H1 (cell line): ENCODE results near the gene C13orf42. TPM values are rescaled to one million over a fixed set of nuclear protein-coding genes. Genes with fewer than 3 reads are reported as not detected.

Experiments
- CTCF ChIA-PET: fragments of 300-600 bp; sonication (Branson Sonifier 250); formaldehyde crosslinking; loops from one replicate; lab custom pipeline; 2021; ENCODE audit not compliant: partially characterized antibody; lab: Charles Lee
- POLR2A ChIA-PET: fragments of 300-600 bp; sonication (Branson Sonifier 250); formaldehyde crosslinking; loops from one replicate; lab custom pipeline; 2021; ENCODE audit warnings: inconsistent platforms; ENCODE audit not compliant: partially characterized antibody; lab: Charles Lee
- DNase-seq, 2 experiments: peaks; one replicate each; pipeline versions ENCODE4 v3.0.0 to v3.0.0-alpha.2; 2010 to 2022; ENCODE audit warnings: low spot score in 2 of 2, low read depth in 1 of 2, mixed read lengths in 1 of 2
- FAIRE-seq: peaks from 2 replicates; lab custom pipeline; 2011; peaks lifted over from hg19 to GRCh38; lab: Jason Lieb, UNC
- H2AFZ ChIP-seq: 2 replicates; pipeline ENCODE4 v1.8.1; 2012; ENCODE audit warnings: low read length, inconsistent platforms
- H2AK5ac ChIP-seq: 2 replicates; pipeline ENCODE4 v1.6.1; 2013; ENCODE audit warnings: low read depth, low read length
- H2BK120ac ChIP-seq: replicated peaks from 2 replicates; pipeline ENCODE3; 2013; ENCODE audit warnings: low read depth, low read length, inconsistent platforms
- H2BK12ac ChIP-seq: 2 replicates; pipeline ENCODE4 v1.6.1; 2013; ENCODE audit warnings: low read depth, low read length
- H2BK15ac ChIP-seq: 2 replicates; pipeline ENCODE4 v1.6.1; 2013; ENCODE audit warnings: low read length
- H2BK20ac ChIP-seq: 2 replicates; pipeline ENCODE4 v1.6.1; 2013; ENCODE audit warnings: low read length
- H2BK5ac ChIP-seq: 2 replicates; pipeline ENCODE4 v1.6.1; 2013; ENCODE audit warnings: low read depth, low read length
- H3K14ac ChIP-seq: 2 replicates; pipeline ENCODE4 v1.6.1; 2013; ENCODE audit warnings: inconsistent platforms; ENCODE audit not compliant: insufficient read length
- H3K18ac ChIP-seq: 2 replicates; pipeline ENCODE4 v1.6.1; 2013; ENCODE audit warnings: low read length; ENCODE audit errors: extremely low read depth
- H3K23ac ChIP-seq: 2 replicates; pipeline ENCODE4 v1.6.1; 2013; ENCODE audit warnings: inconsistent platforms; ENCODE audit not compliant: insufficient read length
- H3K23me2 ChIP-seq: 2 replicates; pipeline ENCODE4 v1.6.1; 2013; ENCODE audit warnings: low read depth, low read length
- H3K27ac ChIP-seq: 2 replicates; pipeline ENCODE4 v1.6.1; 2011; ENCODE audit warnings: low read depth, low read length, inconsistent platforms
- H3K27me3 ChIP-seq, 4 experiments: replicated peaks in 1 of 4; 1 replicate in 1 of 4; 2 replicates in 3 of 4; pipeline versions ENCODE4 v1.6.1 to v1.8.1; 2011 to 2013; ENCODE audit warnings: low read length in 3 of 4, mild to moderate bottlenecking in 3 of 4, inconsistent platforms in 2 of 4, mixed read lengths in 2 of 4, moderate library complexity in 1 of 4; ENCODE audit not compliant: control insufficient read depth in 3 of 4, insufficient read depth in 3 of 4; ENCODE audit errors: extremely low read depth in 1 of 4
- H3K36me3 ChIP-seq, 4 experiments: 2 replicates each; pipeline versions ENCODE4 v1.6.1 to v1.8.1; 2011 to 2013; ENCODE audit warnings: mild to moderate bottlenecking in 4 of 4, low read length in 3 of 4, moderate library complexity in 2 of 4, control low read depth in 1 of 4, inconsistent platforms in 1 of 4; ENCODE audit not compliant: insufficient read depth in 4 of 4, control insufficient read depth in 2 of 4
- H3K4ac ChIP-seq: replicated peaks from 2 replicates; pipeline ENCODE3; 2013; ENCODE audit warnings: low read length, low read depth, mixed read lengths, inconsistent platforms; ENCODE audit not compliant: insufficient read length
- H3K4me1 ChIP-seq, 4 experiments: replicated peaks in 1 of 4; 1 replicate in 1 of 4; 2 replicates in 3 of 4; pipeline versions ENCODE4 v1.6.1 to v1.8.1; 2011 to 2013; ENCODE audit warnings: low read length in 3 of 4, inconsistent platforms in 2 of 4, mixed read lengths in 1 of 4; ENCODE audit not compliant: insufficient read depth in 4 of 4, control insufficient read depth in 3 of 4
- H3K4me2 ChIP-seq, 2 experiments: 2 replicates each; pipeline versions ENCODE4 v1.6.1 to v1.8.1; 2011 to 2013; ENCODE audit warnings: low read depth in 2 of 2, low read length in 2 of 2, control low read depth in 1 of 2, inconsistent platforms in 1 of 2, mild to moderate bottlenecking in 1 of 2; ENCODE audit not compliant: insufficient read depth in 1 of 2
- H3K4me3 ChIP-seq, 4 experiments: fragments of 200-600, 300-600 bp in 1 of 4; sonication (generic), shearing (Covaris generic), sonication (Bioruptor Twin) in 1 of 4; 2 replicates each; pipeline versions ENCODE4 v1.5.1 to v1.8.1; 2011 to 2016; ENCODE audit warnings: low read length in 4 of 4, low read depth in 3 of 4, control low read depth in 2 of 4, inconsistent platforms in 2 of 4, mild to moderate bottlenecking in 2 of 4, mixed read lengths in 1 of 4, moderate library complexity in 1 of 4; ENCODE audit not compliant: insufficient read depth in 2 of 4; ENCODE audit errors: extremely low read depth in 1 of 4
- H3K56ac ChIP-seq: replicated peaks from 2 replicates; pipeline ENCODE3; 2013; ENCODE audit warnings: low read depth, mild to moderate bottlenecking, mixed read lengths, low read length, inconsistent platforms; ENCODE audit not compliant: insufficient read length
- H3K79me1 ChIP-seq: 2 replicates; pipeline ENCODE4 v1.6.1; 2013; ENCODE audit warnings: low read depth, low read length, control low read depth
- H3K79me2 ChIP-seq, 2 experiments: 2 replicates each; pipeline versions ENCODE4 v1.6.1 to v1.8.1; 2012 to 2013; ENCODE audit warnings: low read length in 2 of 2, mild to moderate bottlenecking in 2 of 2, inconsistent platforms in 1 of 2; ENCODE audit not compliant: insufficient read depth in 2 of 2, control insufficient read depth in 1 of 2
- H3K9ac ChIP-seq, 4 experiments: replicated peaks in 1 of 4; 1 replicate in 1 of 4; 2 replicates in 3 of 4; pipeline versions ENCODE4 v1.6.1 to v1.8.1; 2011 to 2013; ENCODE audit warnings: low read depth in 3 of 4, low read length in 3 of 4, control low read depth in 2 of 4, mild to moderate bottlenecking in 2 of 4, moderate library complexity in 2 of 4, inconsistent platforms in 1 of 4; ENCODE audit errors: extremely low read depth in 1 of 4
- H3K9me3 ChIP-seq, 2 experiments: 2 replicates each; pipeline versions ENCODE4 v1.6.1 to v1.8.1; 2012 to 2013; ENCODE audit warnings: mild to moderate bottlenecking in 2 of 2, moderate library complexity in 2 of 2, control low read depth in 1 of 2, inconsistent platforms in 1 of 2, low read depth in 1 of 2, low read length in 1 of 2, mixed read lengths in 1 of 2; ENCODE audit not compliant: insufficient read depth in 2 of 2
- H4K20me1 ChIP-seq, 2 experiments: replicated peaks in 1 of 2; 2 replicates each; pipeline versions ENCODE3 to v1.8.1; 2011 to 2013; ENCODE audit warnings: inconsistent platforms in 2 of 2, low read length in 2 of 2, mild to moderate bottlenecking in 1 of 2; ENCODE audit not compliant: insufficient read depth in 2 of 2, control insufficient read depth in 1 of 2
- H4K5ac ChIP-seq: 2 replicates; pipeline ENCODE4 v1.6.1; 2013; ENCODE audit warnings: low read length, low read depth, mixed read lengths, inconsistent platforms; ENCODE audit not compliant: insufficient read length
- H4K8ac ChIP-seq: 2 replicates; pipeline ENCODE4 v1.8.0; 2013; ENCODE audit warnings: mild to moderate bottlenecking, moderate library complexity, low read length, inconsistent platforms; ENCODE audit not compliant: insufficient read depth; ENCODE audit errors: extremely low read depth
- H4K91ac ChIP-seq: replicated peaks from 2 replicates; pipeline ENCODE3; 2013; ENCODE audit warnings: low read length, mixed read lengths, inconsistent platforms; ENCODE audit not compliant: insufficient read length
- CHD2 ChIP-seq: IDR thresholded peaks from 2 replicates; pipeline ENCODE4 v1.6.1; 2012; ENCODE audit warnings: low read length, improper control_type of control experiment
- CREB1 ChIP-seq: IDR thresholded peaks from 2 replicates; pipeline ENCODE4 v1.6.1; 2012; ENCODE audit warnings: inconsistent platforms
- EGR1 ChIP-seq: IDR thresholded peaks from 2 replicates; pipeline ENCODE4 v1.6.1; 2011; ENCODE audit warnings: low read depth, low read length, borderline replicate concordance
- GTF2F1 ChIP-seq: IDR thresholded peaks from 2 replicates; pipeline ENCODE4 v1.6.1; 2012; ENCODE audit warnings: low read depth, low read length, improper control_type of control experiment, borderline replicate concordance
- KDM5A ChIP-seq: fragments of 200-600 bp; IDR thresholded peaks from 2 replicates; pipeline ENCODE4 v1.7.1; 2012; ENCODE audit warnings: mild to moderate bottlenecking, low read length, inconsistent platforms, mixed read lengths
- MAFK ChIP-seq: IDR thresholded peaks from 2 replicates; pipeline ENCODE4 v1.6.1; 2012; ENCODE audit warnings: low read depth, mild to moderate bottlenecking, improper control_type of control experiment, low read length
- RXRA ChIP-seq: IDR thresholded peaks from 2 replicates; pipeline ENCODE4 v1.6.1; 2011; ENCODE audit warnings: low read depth, mild to moderate bottlenecking, low read length, moderate library complexity; ENCODE audit not compliant: insufficient read depth
- TEAD4 ChIP-seq: IDR thresholded peaks from 2 replicates; pipeline ENCODE4 v1.6.1; 2012; ENCODE audit warnings: low read depth, low read length, inconsistent platforms, mixed read lengths
- YY1 ChIP-seq: IDR thresholded peaks from 2 replicates; pipeline ENCODE4 v1.6.1; 2011; ENCODE audit warnings: low read depth, mild to moderate bottlenecking, low read length
- polyA plus RNA-seq, 7 experiments: library from polyadenylated mRNA; depleted of rRNA in 3 of 7; stranded (reverse) in 5 of 7; unstranded in 2 of 7; fragments of >200 nt in 5 of 7; fragments of 200-250 nt in 2 of 7; gene quantifications; 1 replicate in 5 of 7; 2 replicates in 1 of 7; 4 replicates in 1 of 7; pipeline versions ENCODE4 v1.2.1 to v1.2.3, GENCODE V29; 2011 to 2013; ENCODE audit warnings: missing spikeins in 2 of 7, mixed read lengths in 2 of 7
- total RNA-seq: library from RNA; stranded (reverse); fragmentation: NEBNext Ultra II Directional; extraction: Animal tissue kit (Norgen Biotek cat#: 25700); gene quantifications from 2 replicates; pipeline ENCODE4 v1.2.1, GENCODE V29; 2021
- TF ChIP-seq, protein P1 (sequence below): IDR thresholded peaks from 2 replicates; pipeline ENCODE4 v1.6.1; 2011; ENCODE audit warnings: low read length, improper control_type of control experiment

C13orf42 gene
- total and polyA plus RNA-seq, 2 of the 8 experiments (the other 6 are each of a cell fraction or from before 2014, with no cell fraction given), result 9.9 to 10.1 TPM

DNA sequence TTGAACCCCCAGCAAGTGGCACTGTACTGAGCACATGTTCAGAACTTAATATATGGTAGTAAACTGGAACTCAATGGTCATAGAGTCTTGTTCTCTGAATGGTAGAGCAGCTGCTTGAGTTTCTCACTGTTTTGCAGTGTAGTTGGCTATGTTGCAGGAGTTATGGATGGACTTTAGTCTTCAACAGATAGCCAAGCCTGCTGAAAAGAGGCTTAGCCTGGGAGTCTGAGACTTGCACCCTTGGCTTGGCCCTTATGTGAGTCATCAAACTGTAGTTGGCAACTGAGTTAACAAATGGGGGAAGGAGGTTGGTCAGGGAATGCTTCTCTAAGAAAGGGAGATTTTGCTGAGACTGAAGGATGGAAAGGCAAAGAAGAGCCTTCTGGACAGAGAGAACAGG is 62.5 kb downstream of the C13orf42 start:
- ChIA-PET POLR2A (interaction anchor here (0.6 kb wide), 1 partner anchor 10 kb away, joined by 3 read pairs; no protein-coding TSS in a partner anchor), CTCF (interaction anchor here (0.6 to 1.6 kb wide), 4 partner anchors 10 to 59 kb away, joined by 3 to 5 read pairs (median 3); no protein-coding TSS in a partner anchor)
- no peaks in the 10 kb centered on the region; the same call in 1 of the 2 replicates for H3K23me2 ChIP-seq
- H3K56ac ChIP-seq, result no peak overlapping the region
- no peak overlapping the region for H2BK15ac ChIP-seq
- H3K4me2 ChIP-seq, result no peak overlapping the region
- no peak overlapping the region for H3K9ac ChIP-seq
- H4K8ac ChIP-seq, result no peak overlapping the region
- no peak overlapping the region for H4K5ac ChIP-seq
- H4K20me1 ChIP-seq, result no peaks in the 10 kb centered on the region
- H2BK20ac ChIP-seq, result no peak overlapping the region
- DNase-seq (no peak), FAIRE-seq (no peak)
- no peak overlapping the region for H3K27ac ChIP-seq
- TF ChIP-seq CHD2 (no peak), CREB1 (no peak), MAFK (no peak), TEAD4 (no peak), KDM5A (no peak), RXRA (no peak), YY1 (no peak), GTF2F1 (no peak), EGR1 (no peak)
- TF ChIP-seq, protein P1, sequence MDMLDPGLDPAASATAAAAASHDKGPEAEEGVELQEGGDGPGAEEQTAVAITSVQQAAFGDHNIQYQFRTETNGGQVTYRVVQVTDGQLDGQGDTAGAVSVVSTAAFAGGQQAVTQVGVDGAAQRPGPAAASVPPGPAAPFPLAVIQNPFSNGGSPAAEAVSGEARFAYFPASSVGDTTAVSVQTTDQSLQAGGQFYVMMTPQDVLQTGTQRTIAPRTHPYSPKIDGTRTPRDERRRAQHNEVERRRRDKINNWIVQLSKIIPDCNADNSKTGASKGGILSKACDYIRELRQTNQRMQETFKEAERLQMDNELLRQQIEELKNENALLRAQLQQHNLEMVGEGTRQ, result no peak
- no peak overlapping the region for H2BK5ac ChIP-seq
- H3K4ac ChIP-seq, result no peak overlapping the region
- no peak overlapping the region for H3K18ac ChIP-seq
- no peaks in the 10 kb centered on the region for H3K27me3 ChIP-seq
- H3K9me3 ChIP-seq, result no peaks in the 10 kb centered on the region
- H3K14ac ChIP-seq, result no peak overlapping the region
- H3K4me1 ChIP-seq, result no peaks in the 10 kb centered on the region
- no peaks in the 10 kb centered on the region for H3K79me2 ChIP-seq
- H2BK12ac ChIP-seq, result no peak overlapping the region
- no peak overlapping the region for H3K4me3 ChIP-seq
- H3K36me3 ChIP-seq, result no peaks in the 10 kb centered on the region
- no peaks in the 10 kb centered on the region for H3K79me1 ChIP-seq
- no peak overlapping the region for H2AK5ac ChIP-seq
- H3K23ac ChIP-seq, result no peak overlapping the region
- H2BK120ac ChIP-seq, result no peak overlapping the region
- no peak overlapping the region for H2AFZ ChIP-seq
- H4K91ac ChIP-seq, result no peak overlapping the region
